ENCODE data around the gene PSAT1.

- no peak for TF ChIP-seq POLR2A (IDR thresholded peaks at IDR 0.05)
- TF ChIP-seq CTCF (IDR thresholded peaks at IDR 0.05) = peak; percentile 51 to 86 (median 74)
Observed at GRCh38 chr9:78369639-78370219, 72.8 kb downstream of the PSAT1 start.

Measured in testis (tissue), 2 donors.